Measurements from ENCODE around the gene ABHD17C.

GRCh38 chr15:80703081-80703480, 8.0 kb downstream of the ABHD17C start:
- TF ChIP-seq CTCF (conservative IDR thresholded peaks at IDR 0.05) (no peak), EZH2 (IDR thresholded peaks at IDR 0.05; ENCODE audit: low read depth) (no peak)

Measured in PC-9 (cell line).